AG04450 (cell line): ENCODE data around the gene PARD3B. TPM values are rescaled to one million over a fixed set of nuclear protein-coding genes. Genes with fewer than 3 reads are reported as not detected.

ENCODE experiments used
- CTCF ChIA-PET: fragments of 300-600, 350-600 bp; formaldehyde crosslinking; extraction: SDS; loops from one replicate; lab custom pipeline; 2022; ENCODE audit warnings: antibody characterized with exemption, inconsistent platforms; lab: Charles Lee
- POLR2A ChIA-PET: fragments of 350-600 bp; formaldehyde crosslinking; extraction: SDS; loops from one replicate; lab custom pipeline; 2021; ENCODE audit warnings: antibody characterized with exemption, inconsistent platforms; lab: Yijun Ruan, JAX
- DNase-seq: peaks from one replicate; pipeline ENCODE4 v3.0.0-alpha.2; 2011; ENCODE audit warnings: low read depth, low spot score
- H3K27ac ChIP-seq: one replicate; pipeline ENCODE4 v1.5.1; 2012; ENCODE audit warnings: low read depth, low read length, control low read depth
- H3K27me3 ChIP-seq: one replicate; pipeline ENCODE4 v1.6.0; 2012; ENCODE audit warnings: low read length; ENCODE audit not compliant: control insufficient read depth, insufficient read depth
- H3K4me3 ChIP-seq: 2 replicates; pipeline ENCODE4 v1.5.1; 2011; ENCODE audit warnings: mild to moderate bottlenecking, low read depth, low read length, control low read depth
- H3K9me3 ChIP-seq: 2 replicates; pipeline ENCODE4 v1.5.1; 2012; ENCODE audit warnings: low read length; ENCODE audit not compliant: control insufficient read depth, insufficient read depth
- polyA plus RNA-seq: library from polyadenylated mRNA; depleted of rRNA; stranded (reverse); fragments of >200 nt; gene quantifications from 2 replicates; pipeline ENCODE4 v1.2.3, GENCODE V29; 2011
- TF ChIP-seq, protein P1 (sequence below): IDR thresholded peaks from 2 replicates; pipeline ENCODE4 v1.5.1; 2011; ENCODE audit warnings: low read depth, low read length, control low read depth, inconsistent platforms

PARD3B gene
- polyA plus RNA-seq, 1 experiment: 8.5 TPM

DNA sequence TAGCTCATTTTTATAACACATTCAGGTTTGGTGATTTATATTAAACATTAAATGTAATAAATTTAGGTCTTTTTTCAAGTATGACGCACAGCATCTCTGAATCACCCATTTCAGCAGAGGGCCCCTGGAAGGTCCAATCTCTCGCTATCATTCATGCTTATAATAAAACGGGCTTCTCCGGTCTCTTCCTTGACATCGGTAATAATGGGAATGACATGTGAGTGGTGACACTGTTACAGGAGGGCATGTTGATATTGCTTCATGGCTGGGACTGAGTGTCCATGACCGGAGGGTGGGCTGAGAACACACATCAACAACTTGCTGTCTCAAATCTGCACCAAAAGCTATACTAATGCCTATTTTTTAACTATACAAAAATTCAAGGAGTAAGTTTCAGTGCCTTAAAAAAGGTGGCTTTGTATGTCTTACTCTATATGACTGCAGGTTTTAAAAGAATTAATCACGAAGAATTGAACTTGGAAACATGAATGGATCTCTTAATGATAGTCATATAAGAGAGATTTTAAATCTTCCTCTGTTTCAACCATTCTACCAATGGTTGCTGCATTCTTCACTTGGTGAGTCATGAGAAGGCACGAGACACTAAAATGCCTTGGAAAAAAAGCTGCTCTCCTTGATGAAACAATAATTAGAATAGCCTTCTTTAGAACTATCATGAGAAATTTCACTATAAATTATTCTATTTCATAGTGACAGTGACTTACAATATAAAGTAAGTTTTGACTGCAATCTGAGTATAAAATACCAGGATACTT is 1035.1 kb downstream of the PARD3B start:
- POLR2A ChIA-PET: interaction anchor here (0.5 kb wide), 1 partner anchor 84 kb away, joined by 4 read pairs; no protein-coding TSS in a partner anchor
- H3K9me3 ChIP-seq: no peaks in the 10 kb centered on the region
- no peaks in the 10 kb centered on the region for H3K27me3 ChIP-seq
- H3K27ac ChIP-seq: no peak overlapping the region
- TF ChIP-seq, protein P1, sequence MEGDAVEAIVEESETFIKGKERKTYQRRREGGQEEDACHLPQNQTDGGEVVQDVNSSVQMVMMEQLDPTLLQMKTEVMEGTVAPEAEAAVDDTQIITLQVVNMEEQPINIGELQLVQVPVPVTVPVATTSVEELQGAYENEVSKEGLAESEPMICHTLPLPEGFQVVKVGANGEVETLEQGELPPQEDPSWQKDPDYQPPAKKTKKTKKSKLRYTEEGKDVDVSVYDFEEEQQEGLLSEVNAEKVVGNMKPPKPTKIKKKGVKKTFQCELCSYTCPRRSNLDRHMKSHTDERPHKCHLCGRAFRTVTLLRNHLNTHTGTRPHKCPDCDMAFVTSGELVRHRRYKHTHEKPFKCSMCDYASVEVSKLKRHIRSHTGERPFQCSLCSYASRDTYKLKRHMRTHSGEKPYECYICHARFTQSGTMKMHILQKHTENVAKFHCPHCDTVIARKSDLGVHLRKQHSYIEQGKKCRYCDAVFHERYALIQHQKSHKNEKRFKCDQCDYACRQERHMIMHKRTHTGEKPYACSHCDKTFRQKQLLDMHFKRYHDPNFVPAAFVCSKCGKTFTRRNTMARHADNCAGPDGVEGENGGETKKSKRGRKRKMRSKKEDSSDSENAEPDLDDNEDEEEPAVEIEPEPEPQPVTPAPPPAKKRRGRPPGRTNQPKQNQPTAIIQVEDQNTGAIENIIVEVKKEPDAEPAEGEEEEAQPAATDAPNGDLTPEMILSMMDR: no peak
- H3K4me3 ChIP-seq: no peak overlapping the region
- CTCF ChIA-PET: interaction anchor here (1.3 kb wide), 1 partner anchor 1321 kb away, joined by 3 read pairs; no protein-coding TSS in a partner anchor
- DNase-seq: no peak

DNA sequence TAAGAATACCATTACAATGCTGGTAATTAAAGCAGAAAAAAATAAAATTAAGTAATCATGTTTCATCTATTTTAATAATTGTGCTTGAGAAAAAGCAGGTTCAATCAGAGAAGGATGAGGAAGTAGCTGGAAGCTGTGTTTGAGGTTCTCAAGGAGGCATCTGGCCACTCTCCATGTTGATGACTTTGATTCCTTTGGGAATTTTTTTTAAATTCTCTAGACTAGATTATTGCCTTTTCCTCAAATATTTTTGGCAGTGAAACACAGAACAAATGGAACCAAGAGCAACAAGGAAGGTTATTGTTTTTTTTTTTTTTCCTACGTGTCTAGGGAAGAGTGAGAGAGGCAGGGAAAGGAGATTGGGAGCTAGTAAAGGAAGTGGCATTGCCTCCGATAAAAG is 1037.1 kb downstream of the PARD3B start:
- CTCF ChIA-PET: no interaction called here
- DNase-seq: no peak
- TF ChIP-seq, protein P1: no peak

DNA sequence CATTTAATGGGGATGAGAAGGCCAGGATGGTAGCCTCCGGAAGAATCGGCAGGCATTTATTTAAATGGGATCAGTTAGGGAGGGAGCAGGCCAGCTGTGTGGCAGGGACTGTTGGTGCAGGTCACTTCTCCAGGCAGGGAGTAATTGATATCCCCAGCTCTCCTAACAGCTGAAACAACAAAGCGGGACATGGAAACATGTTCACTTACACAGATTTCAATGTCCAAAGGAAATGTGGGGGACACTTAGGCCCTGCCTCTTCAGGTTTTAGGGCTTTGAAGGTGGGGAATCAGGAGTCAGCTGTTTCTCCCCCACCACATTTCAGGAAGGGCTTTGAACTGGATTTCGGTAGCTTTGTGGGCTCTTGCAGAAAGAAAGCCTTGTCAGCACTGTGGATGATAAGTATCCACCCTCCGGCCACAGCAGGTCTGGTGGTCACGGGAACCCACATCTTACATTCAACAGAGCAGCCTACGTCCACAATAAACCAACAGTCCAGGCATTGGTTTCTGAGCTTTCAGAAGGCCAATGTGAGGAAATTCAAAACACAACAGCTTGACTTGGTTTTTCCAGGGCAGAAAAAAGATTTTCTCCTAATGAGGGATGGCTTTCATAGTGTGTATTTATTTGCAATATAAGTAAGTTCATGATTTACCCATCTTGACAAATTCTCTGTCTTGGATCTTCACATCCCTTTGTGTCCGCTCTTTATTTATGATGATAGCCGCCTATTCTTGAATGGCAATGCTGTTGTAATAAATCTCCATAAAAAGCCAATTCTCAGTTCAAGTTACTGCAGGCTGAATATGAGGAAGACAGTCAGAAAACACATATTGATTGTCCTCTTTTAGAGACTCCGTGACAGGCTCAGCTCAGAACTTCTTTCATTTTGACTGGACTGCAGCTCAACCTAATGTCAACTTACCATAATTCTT is 1040.4 kb downstream of the PARD3B start:
- TF ChIP-seq, protein P1: no peak
- DNase-seq: no peak
- Histone ChIP-seq H3K4me3 (no peak overlapping the region), H3K27me3 (no peaks in the 10 kb centered on the region), H3K9me3 (no peaks in the 10 kb centered on the region), H3K27ac (no peak overlapping the region)
- ChIA-PET CTCF (no interaction called here), POLR2A (interaction anchor here (0.6 kb wide), 1 partner anchor 725 kb away, joined by 4 read pairs; no protein-coding TSS in a partner anchor)

More for the DNA sequence above, 1037.1 kb downstream of the PARD3B start:
- Histone ChIP-seq H3K27ac (no peak overlapping the region), H3K4me3 (no peak overlapping the region), H3K9me3 (no peaks in the 10 kb centered on the region), H3K27me3 (no peaks in the 10 kb centered on the region)
- POLR2A ChIA-PET: interaction anchor here (0.7 kb wide), 1 partner anchor 38 kb away, joined by 5 read pairs; no protein-coding TSS in a partner anchor

DNA sequence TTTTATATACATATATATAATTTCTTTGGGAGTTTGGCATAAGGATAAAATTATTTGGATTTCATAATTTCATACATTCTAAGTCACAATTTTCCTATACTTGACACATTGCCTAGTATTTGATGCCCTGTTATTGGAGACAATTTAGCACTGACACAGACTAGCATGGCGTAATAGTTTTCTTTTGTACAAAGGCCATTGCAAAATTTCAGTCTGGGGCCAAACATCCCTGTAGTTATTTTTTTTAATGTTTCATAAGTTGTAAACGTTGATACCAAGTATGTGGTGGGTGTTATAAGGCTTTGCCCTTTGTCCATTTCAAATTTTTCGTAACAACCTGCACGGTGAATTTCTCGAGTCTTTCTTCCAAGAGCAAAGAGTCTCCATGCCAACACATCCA is 1041.4 kb downstream of the PARD3B start:
- H3K27ac ChIP-seq: no peak overlapping the region
- no peak overlapping the region for H3K4me3 ChIP-seq
- no peak for DNase-seq
- no peaks in the 10 kb centered on the region for H3K27me3 ChIP-seq
- ChIA-PET CTCF (no interaction called here), POLR2A (no interaction called here)
- no peaks in the 10 kb centered on the region for H3K9me3 ChIP-seq
- TF ChIP-seq, protein P1: no peak
